SK-N-SH treated with all-trans-retinoic acid at 6 μM for 48 hours (cell line): ENCODE data around the gene IQSEC3.

Experiments
- ATAC-seq: fragments of 200-7000 bp; cut with Tn5 transposase; 3 replicates; pipeline ENCODE4 v1.9.1; 2020; ENCODE audit warnings: mild to moderate bottlenecking, moderate library complexity
- ARNTL ChIP-seq: fragments of 450-650 bp; formaldehyde crosslinking; IDR thresholded peaks from 2 replicates; pipeline ENCODE4 v1.5.0; 2020; ENCODE audit warnings: low read depth, mild to moderate bottlenecking, moderate library complexity, borderline replicate concordance
- BACH2 ChIP-seq: fragments of 250-450 bp; sonication (Bioruptor Pico); IDR thresholded peaks from 2 replicates; pipeline ENCODE4 v1.9.0; 2021; ENCODE audit warnings: mild to moderate bottlenecking, borderline replicate concordance
- CREB5 ChIP-seq: fragments of 250-450 bp; sonication (Bioruptor Pico); IDR thresholded peaks from 2 replicates; pipeline ENCODE4 v1.5.1; 2020; ENCODE audit warnings: low read depth, mild to moderate bottlenecking, moderate library complexity
- CSDC2 ChIP-seq: fragments of 250-450 bp; sonication (Bioruptor Pico); IDR thresholded peaks from 2 replicates; pipeline ENCODE4 v1.5.0; 2020; ENCODE audit warnings: mild to moderate bottlenecking, moderate library complexity
- CSRNP3 ChIP-seq: fragments of 250-450 bp; sonication (Bioruptor Pico); IDR thresholded peaks from 2 replicates; pipeline ENCODE4 v1.5.1; 2021; ENCODE audit warnings: mild to moderate bottlenecking, moderate library complexity
- GLIS3 ChIP-seq: fragments of 250-450 bp; sonication (Bioruptor Pico); IDR thresholded peaks from 2 replicates; pipeline ENCODE4 v1.5.0; 2020; ENCODE audit warnings: mild to moderate bottlenecking, moderate library complexity
- ISL1 ChIP-seq: fragments of 250-450 bp; sonication (Bioruptor Pico); IDR thresholded peaks from 2 replicates; pipeline ENCODE4 v2.1.2; 2022; ENCODE audit warnings: mild to moderate bottlenecking, moderate library complexity
- OSR1 ChIP-seq: fragments of 250-450 bp; sonication (Bioruptor Pico); IDR thresholded peaks from 2 replicates; pipeline ENCODE4 v1.8.0; 2022; ENCODE audit warnings: moderate library complexity, mild to moderate bottlenecking, inconsistent platforms
- PATZ1 ChIP-seq: fragments of 250-450 bp; sonication (Bioruptor Pico); IDR thresholded peaks from 2 replicates; pipeline ENCODE4 v1.8.0; 2020; ENCODE audit warnings: mild to moderate bottlenecking, moderate library complexity, borderline replicate concordance
- POU6F1 ChIP-seq: fragments of 250-450 bp; sonication (Bioruptor Pico); IDR thresholded peaks from 2 replicates; pipeline ENCODE4 v1.8.0; 2021; ENCODE audit warnings: low read depth, mild to moderate bottlenecking, moderate library complexity, borderline replicate concordance
- PPARA ChIP-seq: fragments of 250-450 bp; sonication (Bioruptor Pico); IDR thresholded peaks from 2 replicates; pipeline ENCODE4 v1.5.0; 2020; ENCODE audit warnings: mild to moderate bottlenecking, borderline replicate concordance
- RARB ChIP-seq: fragments of 250-450 bp; sonication (Bioruptor Pico); IDR thresholded peaks from 2 replicates; pipeline ENCODE4 v1.8.0; 2021; ENCODE audit warnings: mild to moderate bottlenecking, moderate library complexity
- SNAI2 ChIP-seq: fragments of 250-450 bp; sonication (Bioruptor Pico); IDR thresholded peaks from 2 replicates; pipeline ENCODE4 v1.5.0; 2020; ENCODE audit warnings: mild to moderate bottlenecking, moderate library complexity
- TOX ChIP-seq: fragments of 250-450 bp; sonication (Bioruptor Pico); IDR thresholded peaks from 2 replicates; pipeline ENCODE4 v1.8.0; 2021; ENCODE audit warnings: mild to moderate bottlenecking, moderate library complexity, borderline replicate concordance
- ZFP30 ChIP-seq: fragments of 450-650 bp; formaldehyde crosslinking; IDR thresholded peaks from 2 replicates; pipeline ENCODE4 v1.5.0; 2022; ENCODE audit warnings: mild to moderate bottlenecking, moderate library complexity
- ZNF70 ChIP-seq: fragments of 450-650 bp; formaldehyde crosslinking; IDR thresholded peaks from 2 replicates; pipeline ENCODE4 v1.5.0; 2020; ENCODE audit warnings: mild to moderate bottlenecking, moderate library complexity
- ZNF8 ChIP-seq: fragments of 450-650 bp; formaldehyde crosslinking; IDR thresholded peaks from 2 replicates; pipeline ENCODE4 v1.5.0; 2020; ENCODE audit warnings: mild to moderate bottlenecking, moderate library complexity

IQSEC3 gene

GRCh38 chr12:153080-153746 lies 86.6 kb downstream of the IQSEC3 start:
- TF ChIP-seq PPARA (no peak), GLIS3 (no peak), ARNTL (CRISPR knock-in tag) (no peak), CSDC2 (no peak), BACH2 (CRISPR knock-in tag) (no peak)
- TF ChIP-seq, all 23 proteins: peak for 0
- peak; percentile 97 for ATAC-seq

GRCh38 chr12:154058-154457 lies 87.5 kb downstream of the IQSEC3 start:
- no peak for ATAC-seq
- TF ChIP-seq ZNF70 (CRISPR knock-in tag) (no peak), ISL1 (CRISPR knock-in tag) (no peak), CSRNP3 (no peak), OSR1 (no peak), POU6F1 (CRISPR knock-in tag) (no peak), BACH2 (CRISPR knock-in tag) (no peak), PATZ1 (CRISPR knock-in tag) (no peak)

- TF ChIP-seq ZFP30 (CRISPR knock-in tag), result no peak
- TF ChIP-seq GLIS3, result no peak
- no peak for TF ChIP-seq PPARA
- no peak for TF ChIP-seq PATZ1 (CRISPR knock-in tag)
- no peak for TF ChIP-seq SNAI2 (CRISPR knock-in tag)
- no peak for TF ChIP-seq ARNTL (CRISPR knock-in tag)
- TF ChIP-seq RARB, result no peak
- TF ChIP-seq POU6F1 (CRISPR knock-in tag), result no peak
- TF ChIP-seq ZNF8 (CRISPR knock-in tag), result no peak
- TF ChIP-seq CREB5 (CRISPR knock-in tag), result no peak
- TF ChIP-seq CSDC2, result no peak
- TF ChIP-seq OSR1, result no peak
- no peak for TF ChIP-seq TOX (CRISPR knock-in tag)
- no peak for TF ChIP-seq ISL1 (CRISPR knock-in tag)
- no peak for TF ChIP-seq BACH2 (CRISPR knock-in tag)
- no peak for ATAC-seq
Observed at GRCh38 chr12:155006-155405, 88.4 kb downstream of the IQSEC3 start.

- ATAC-seq, result no peak
- TF ChIP-seq PATZ1 (CRISPR knock-in tag) (no peak), CREB5 (CRISPR knock-in tag) (no peak), POU6F1 (CRISPR knock-in tag) (no peak)
Observed at GRCh38 chr12:155646-156045, 89.1 kb downstream of the IQSEC3 start.
